Lower lobe of right lung (tissue), 2 donors: ENCODE measurements around the gene EPS8L1. TPM values are rescaled to one million over a fixed set of nuclear protein-coding genes. Genes with fewer than 3 reads are reported as not detected.

Experiments
- ATAC-seq, 2 donors: fragments of 200-7000 bp; cut with Tn5 transposase; one replicate each; pipeline ENCODE4 v1.9.1; 2020 to 2022; ENCODE audit warnings: mild to moderate bottlenecking in 2 of 2, moderate library complexity in 2 of 2
- DNase-seq: peaks from one replicate; pipeline ENCODE4 v3.0.0-alpha.2; 2020
- H3K27ac ChIP-seq: fragments of 200-600 bp; one replicate; pipeline ENCODE4 v1.8.0; 2022
- H3K27me3 ChIP-seq: fragments of 200-600 bp; one replicate; pipeline ENCODE4 v1.8.0; 2022; ENCODE audit warnings: low read depth
- H3K36me3 ChIP-seq: fragments of 200-600 bp; one replicate; pipeline ENCODE4 v1.8.0; 2022; ENCODE audit warnings: mild to moderate bottlenecking
- H3K4me1 ChIP-seq: fragments of 200-600 bp; one replicate; pipeline ENCODE4 v1.8.0; 2022
- H3K4me3 ChIP-seq: fragments of 200-600 bp; one replicate; pipeline ENCODE4 v1.8.0; 2022; ENCODE audit warnings: mild to moderate bottlenecking
- H3K9me3 ChIP-seq: fragments of 200-600 bp; one replicate; pipeline ENCODE4 v1.8.0; 2022
- intact Hi-C: fragments of 100-400 bp; cut with DNase I; formaldehyde crosslinking; loops from one replicate; pipeline ENCODE4 v1.11.0; 2022
- total RNA-seq: library from RNA; stranded (reverse); fragmentation: NEBNext Ultra II Directional; extraction: Animal tissue kit (Norgen Biotek cat#: 25700); gene quantifications from one replicate; pipeline ENCODE4 v1.2.1, GENCODE V29; 2021
- TF ChIP-seq, protein P1 (sequence below): fragments of 200-600 bp; IDR thresholded peaks from one replicate; pipeline ENCODE4 v1.8.0; 2022; ENCODE audit warnings: antibody characterized with exemption, mild to moderate bottlenecking
- donor health status: DM: no; HTN: yes; CAD: no; lungs with severe emphysema.

The EPS8L1 gene
- total RNA-seq, 1 donor from 2014 or later: 28.1 TPM

DNA sequence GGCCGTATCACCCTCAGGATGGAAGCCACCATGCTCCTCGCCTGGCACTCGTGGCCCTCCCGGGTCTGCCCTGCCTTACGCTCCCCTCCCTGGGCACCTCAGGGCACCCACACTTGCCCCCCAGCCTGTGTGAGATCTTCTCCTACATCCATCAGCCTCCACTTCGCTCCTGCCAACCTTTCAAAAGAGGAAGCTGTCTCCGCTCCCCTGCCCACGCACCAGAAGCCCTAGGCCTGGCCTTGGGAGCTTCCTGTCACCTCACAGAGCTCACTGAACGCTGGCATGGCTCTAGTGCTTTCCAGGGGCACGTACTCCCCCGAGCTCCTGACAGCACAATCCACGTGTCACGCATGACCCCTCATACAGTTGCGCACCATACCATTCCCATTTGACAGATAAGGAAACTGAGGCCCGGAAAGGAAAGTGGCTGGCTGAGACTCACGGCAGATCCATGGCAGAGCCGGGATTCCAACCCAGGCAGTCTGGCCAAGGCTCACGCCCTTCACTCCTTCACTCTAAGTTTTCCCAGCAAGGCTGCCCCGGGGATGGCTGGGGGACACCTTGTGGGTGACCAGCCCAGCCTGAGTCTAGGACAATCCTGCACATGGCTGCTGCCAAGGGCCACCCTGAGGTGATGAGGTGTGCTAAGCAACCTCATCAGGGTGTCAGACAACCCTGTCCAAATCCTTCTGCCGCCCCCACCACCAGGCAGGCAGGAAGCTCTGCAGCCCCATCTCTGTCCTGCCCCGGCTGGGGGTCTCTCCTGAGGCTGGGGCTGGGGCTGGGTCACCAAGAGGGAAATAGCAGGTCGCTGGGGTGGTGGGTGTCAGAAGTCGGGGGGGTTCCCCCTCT, 22.4 kb downstream of the EPS8L1 start:
- peak; percentile 52 to 56 for ATAC-seq
- peaks cover 3% of the 10 kb centered on the region for H3K9me3 ChIP-seq
- TF ChIP-seq, protein P1, sequence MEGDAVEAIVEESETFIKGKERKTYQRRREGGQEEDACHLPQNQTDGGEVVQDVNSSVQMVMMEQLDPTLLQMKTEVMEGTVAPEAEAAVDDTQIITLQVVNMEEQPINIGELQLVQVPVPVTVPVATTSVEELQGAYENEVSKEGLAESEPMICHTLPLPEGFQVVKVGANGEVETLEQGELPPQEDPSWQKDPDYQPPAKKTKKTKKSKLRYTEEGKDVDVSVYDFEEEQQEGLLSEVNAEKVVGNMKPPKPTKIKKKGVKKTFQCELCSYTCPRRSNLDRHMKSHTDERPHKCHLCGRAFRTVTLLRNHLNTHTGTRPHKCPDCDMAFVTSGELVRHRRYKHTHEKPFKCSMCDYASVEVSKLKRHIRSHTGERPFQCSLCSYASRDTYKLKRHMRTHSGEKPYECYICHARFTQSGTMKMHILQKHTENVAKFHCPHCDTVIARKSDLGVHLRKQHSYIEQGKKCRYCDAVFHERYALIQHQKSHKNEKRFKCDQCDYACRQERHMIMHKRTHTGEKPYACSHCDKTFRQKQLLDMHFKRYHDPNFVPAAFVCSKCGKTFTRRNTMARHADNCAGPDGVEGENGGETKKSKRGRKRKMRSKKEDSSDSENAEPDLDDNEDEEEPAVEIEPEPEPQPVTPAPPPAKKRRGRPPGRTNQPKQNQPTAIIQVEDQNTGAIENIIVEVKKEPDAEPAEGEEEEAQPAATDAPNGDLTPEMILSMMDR: no peak
- H3K36me3 ChIP-seq: peaks cover 75% of the 10 kb centered on the region
- no peaks in the 10 kb centered on the region for H3K27me3 ChIP-seq
- no peak overlapping the region for H3K27ac ChIP-seq
- peak; percentile 78 for DNase-seq
- no peak overlapping the region for H3K4me3 ChIP-seq
- intact Hi-C loops: no loop called here
- H3K4me1 ChIP-seq: peaks cover 9% of the 10 kb centered on the region

DNA sequence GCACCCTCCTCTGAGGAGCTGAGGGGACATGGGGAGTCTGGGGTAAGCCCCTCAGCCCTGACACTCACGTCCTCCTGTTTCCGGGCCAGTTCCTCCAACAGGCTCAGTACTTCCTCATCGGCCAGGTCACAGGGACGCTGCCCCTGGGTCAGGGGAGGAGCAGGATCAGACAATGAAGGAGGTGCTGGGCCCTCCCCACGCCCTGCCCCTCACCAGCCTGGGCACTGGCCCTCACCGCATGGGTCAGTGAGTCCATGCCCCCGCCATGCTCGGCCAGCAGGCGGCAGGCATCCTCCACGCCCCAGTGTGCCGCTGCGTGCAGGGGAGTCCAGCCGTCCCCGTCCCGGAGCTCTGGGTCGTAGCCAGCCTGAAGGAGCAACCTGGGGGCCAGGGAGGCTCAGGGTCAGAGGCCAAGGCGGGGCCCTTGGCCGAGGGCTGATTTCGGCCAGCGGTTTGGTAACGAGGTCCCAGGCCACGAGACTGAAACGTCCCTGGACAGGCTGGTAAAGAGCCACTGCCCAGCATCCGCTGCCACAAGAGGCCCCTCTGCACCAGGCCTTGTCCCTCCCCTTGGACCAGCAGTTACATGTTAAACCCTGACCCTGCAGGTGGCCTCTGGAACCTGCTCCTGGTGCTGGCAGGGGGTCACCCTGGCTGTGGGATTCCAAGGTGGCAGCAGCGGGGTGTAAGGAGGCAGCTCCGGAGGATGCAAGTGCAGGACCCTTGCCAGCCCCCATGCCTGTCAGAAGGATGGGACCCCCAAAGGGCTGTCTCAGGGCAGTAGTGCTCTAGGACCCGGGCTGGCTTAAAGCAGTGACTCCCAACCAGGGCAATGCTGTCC, 23.3 kb downstream of the EPS8L1 start:
- Histone ChIP-seq H3K27me3 (no peaks in the 10 kb centered on the region), H3K4me3 (no peak overlapping the region), H3K4me1 (peaks cover 9% of the 10 kb centered on the region), H3K36me3 (peaks cover 81% of the 10 kb centered on the region), H3K27ac (no peak overlapping the region), H3K9me3 (peaks cover 5% of the 10 kb centered on the region)
- DNase-seq: no peak
- intact Hi-C loops: no loop called here
- TF ChIP-seq, protein P1: peak; percentile 10
- peak; percentile 43 to 64 for ATAC-seq

DNA sequence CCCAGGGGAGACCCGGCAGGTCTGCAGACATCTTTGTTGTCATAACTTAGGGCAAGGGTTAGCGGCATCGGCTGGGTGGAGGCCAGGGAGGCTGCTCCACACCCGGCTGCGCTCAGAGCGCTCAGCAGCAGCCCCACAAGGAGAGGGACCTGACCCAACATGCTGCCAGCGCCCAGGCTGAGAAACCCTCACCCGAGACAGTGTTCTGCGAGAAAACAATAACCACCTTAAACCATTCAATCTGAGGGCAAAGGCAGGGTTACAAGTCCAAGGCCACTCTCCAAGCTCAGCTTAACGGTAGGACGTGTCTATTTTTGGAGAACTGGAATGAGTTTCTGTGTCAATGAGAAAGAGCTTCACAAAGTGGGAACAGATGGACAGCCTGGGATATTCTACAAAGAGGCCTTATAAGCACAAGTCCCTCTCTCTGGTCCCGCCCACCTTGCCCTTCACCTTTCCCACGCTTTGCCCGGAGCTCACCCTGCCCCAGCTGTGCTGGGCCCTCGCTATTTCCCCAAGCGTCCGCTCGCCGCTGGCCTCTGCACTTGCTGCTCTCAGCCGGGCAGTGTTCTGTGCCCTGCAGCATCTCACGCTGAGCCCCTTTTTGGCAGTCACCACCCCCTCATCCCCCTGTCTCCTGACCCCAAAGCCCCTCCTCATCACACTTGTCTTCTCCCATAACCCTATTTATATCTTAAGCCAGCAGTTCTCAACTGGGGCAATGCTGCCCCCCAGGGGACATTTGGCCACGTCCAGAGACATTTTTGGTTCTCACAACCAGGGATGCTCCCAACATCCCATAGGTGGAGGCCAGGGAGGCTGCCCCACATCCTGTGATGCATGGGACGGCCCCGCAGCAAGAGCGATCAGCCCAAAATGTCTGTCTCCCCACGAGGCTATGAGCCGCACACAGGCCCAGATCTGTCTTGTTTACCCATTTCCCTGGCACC, 24.2 kb downstream of the EPS8L1 start:
- ATAC-seq (peak in 1 of 2 donors; percentile 10), DNase-seq (no peak)
- Histone ChIP-seq H3K36me3 (peaks cover 74% of the 10 kb centered on the region), H3K9me3 (peaks cover 5% of the 10 kb centered on the region), H3K4me1 (peaks cover 9% of the 10 kb centered on the region), H3K4me3 (no peak overlapping the region), H3K27ac (no peak overlapping the region), H3K27me3 (no peaks in the 10 kb centered on the region)
- TF ChIP-seq, protein P1: peak; percentile 13
- intact Hi-C loops: no loop called here

GRCh38 chr19:55101261-55101660, 25.6 kb downstream of the EPS8L1 start:
- DNase-seq (no peak), ATAC-seq (no peak)
- H3K27me3 ChIP-seq: no peaks in the 10 kb centered on the region
- H3K4me1 ChIP-seq: peaks cover 9% of the 10 kb centered on the region
- H3K36me3 ChIP-seq: peaks cover 64% of the 10 kb centered on the region
- no peak overlapping the region for H3K4me3 ChIP-seq
- TF ChIP-seq, protein P1: no peak
- peaks cover 5% of the 10 kb centered on the region for H3K9me3 ChIP-seq
- intact Hi-C loops: no loop called here
- no peak overlapping the region for H3K27ac ChIP-seq

- Histone ChIP-seq H3K27me3 (no peaks in the 10 kb centered on the region), H3K4me1 (peaks cover 7% of the 10 kb centered on the region), H3K9me3 (peaks cover 5% of the 10 kb centered on the region), H3K4me3 (no peak overlapping the region), H3K27ac (no peak overlapping the region), H3K36me3 (peaks cover 58% of the 10 kb centered on the region)
- TF ChIP-seq, protein P1: no peak
- intact Hi-C loops: no loop called here
- no peak for DNase-seq
- no peak for ATAC-seq
Measured at GRCh38 chr19:55103190-55103589, 27.5 kb downstream of the EPS8L1 start.
